Activated gamma-delta T cell treated with anti-CD3 and anti-CD28 coated beads, Interleukin-2, amount 50 U/mL, for 16 hours (primary cell): ENCODE measurements around the gene ARHGAP29.
"Not testable (repeated sequence)": the region's sequence is repeated elsewhere in the genome, so short reads cannot be mapped to it uniquely, and the experiment has no call there.

Experiments
- DNase-seq: peaks from one replicate; pipeline ENCODE4 v3.0.0-alpha.2; 2020; ENCODE audit warnings: low read depth

Gene ARHGAP29

DNA sequence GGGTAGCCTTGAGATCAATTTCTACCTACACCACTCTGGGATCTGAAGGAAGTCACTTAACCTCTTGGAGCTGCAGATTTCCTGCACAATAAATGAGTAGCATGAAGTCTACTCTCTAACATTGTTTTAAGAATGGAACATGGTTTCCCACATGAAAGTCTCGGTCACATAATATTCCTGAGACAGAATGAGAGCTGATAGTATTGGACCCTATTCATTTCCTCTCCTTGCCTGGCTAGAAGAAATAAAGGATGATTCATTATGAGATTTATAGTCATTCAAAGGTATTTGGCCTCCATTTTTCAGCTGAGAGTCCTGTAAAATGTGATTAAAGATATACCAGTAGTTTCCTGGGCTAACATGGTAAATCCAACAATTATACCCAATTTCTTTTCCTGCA, 56.7 kb downstream of the ARHGAP29 start:
- DNase-seq: no peak

DNA sequence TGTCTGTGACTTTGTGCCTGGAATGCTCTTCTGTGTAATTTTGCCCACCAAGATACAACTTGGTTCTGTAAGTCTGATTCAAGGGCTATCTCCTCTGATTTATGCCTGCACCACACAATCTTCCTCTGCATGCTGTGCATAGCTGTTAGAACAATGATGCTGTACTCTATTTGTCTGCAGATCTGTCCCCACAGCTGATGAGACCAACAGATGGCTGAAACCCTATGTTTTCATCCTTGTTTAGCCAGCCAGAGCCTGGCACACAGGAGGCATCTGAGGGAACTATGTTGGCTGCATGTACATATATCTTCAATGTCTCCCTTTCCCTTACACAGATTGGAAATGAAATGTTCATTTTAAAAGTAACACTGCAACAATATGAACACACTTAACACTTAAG, 58.5 kb downstream of the ARHGAP29 start:
- DNase-seq: no peak

DNA sequence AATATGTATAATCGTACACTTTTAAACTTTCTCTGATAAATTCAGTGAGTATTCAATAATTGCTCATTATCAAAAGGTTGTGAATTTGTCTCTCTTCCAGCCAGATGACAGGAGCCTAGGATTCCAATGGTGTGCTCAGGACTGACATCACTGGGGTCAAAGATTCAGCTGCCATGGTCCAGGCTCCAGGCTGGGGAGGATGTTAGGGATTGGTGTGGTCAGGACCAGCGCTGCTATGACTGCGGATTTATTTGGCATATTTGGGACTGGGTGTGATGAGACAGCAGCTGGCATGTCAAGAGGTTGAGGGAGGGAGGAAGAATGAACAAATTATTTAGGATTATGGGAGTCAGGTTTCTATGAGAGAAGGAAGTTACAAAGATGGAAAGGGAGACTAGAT, 68.3 kb downstream of the ARHGAP29 start:
- no peak for DNase-seq

DNA sequence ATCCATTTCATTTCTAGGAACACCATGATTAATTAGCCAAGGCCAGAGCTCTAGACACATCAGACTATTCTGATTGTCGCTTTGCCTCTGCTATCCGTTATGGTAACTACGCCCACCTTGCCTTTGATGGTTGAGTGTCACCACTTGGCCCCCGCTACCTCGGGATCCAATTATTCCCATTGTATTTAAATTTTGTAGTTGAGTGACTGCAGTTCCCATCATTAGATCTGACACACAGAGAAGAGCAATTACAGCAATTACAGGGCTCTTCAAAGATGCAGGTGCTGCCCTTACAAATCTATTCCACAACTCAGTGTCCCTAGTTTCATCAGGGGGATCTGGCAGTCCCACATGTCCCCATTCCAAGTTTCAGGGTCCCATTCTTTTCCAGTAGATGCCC, 71.5 kb downstream of the ARHGAP29 start:
- DNase-seq: no peak

DNA sequence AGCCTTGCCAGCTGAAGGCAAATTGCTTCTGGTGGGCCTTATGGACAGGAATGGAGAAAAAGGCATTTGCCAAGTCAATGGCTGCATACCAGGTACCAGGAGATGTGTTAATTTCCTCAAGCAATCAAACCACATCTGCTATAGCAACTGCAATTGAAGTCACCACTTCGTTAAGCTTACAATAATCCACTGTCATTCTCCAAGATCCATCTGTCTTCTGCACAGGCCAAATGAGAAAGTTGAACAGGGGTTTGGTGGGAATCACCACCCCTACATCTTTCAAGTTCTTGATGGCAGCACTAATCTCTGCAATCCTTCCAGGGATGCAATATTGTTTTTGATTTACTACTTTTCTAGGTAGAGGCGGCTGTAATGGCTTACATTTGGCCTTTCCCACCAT, 72.5 kb downstream of the ARHGAP29 start:
- not testable (repeated sequence) for DNase-seq

DNA sequence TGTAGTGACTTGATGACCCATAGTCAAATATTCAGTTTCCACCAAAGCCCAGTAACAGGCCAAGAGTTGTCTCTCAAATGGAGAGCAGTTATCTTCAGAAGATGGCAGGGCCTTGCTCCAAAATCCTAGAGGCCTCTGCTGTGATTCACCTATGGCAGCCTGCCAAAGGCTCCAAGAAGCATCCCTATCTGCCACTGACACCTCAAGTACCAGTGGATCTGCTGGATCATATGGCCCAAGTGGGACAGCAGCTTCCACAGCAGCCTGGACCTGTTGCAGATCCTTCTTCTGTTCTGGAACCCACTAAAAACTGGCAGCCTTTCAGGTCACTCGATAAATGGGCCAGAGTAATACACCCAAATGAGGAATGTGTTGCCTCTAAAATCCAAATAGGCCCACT, 73.3 kb downstream of the ARHGAP29 start:
- DNase-seq: not testable (repeated sequence)

DNA sequence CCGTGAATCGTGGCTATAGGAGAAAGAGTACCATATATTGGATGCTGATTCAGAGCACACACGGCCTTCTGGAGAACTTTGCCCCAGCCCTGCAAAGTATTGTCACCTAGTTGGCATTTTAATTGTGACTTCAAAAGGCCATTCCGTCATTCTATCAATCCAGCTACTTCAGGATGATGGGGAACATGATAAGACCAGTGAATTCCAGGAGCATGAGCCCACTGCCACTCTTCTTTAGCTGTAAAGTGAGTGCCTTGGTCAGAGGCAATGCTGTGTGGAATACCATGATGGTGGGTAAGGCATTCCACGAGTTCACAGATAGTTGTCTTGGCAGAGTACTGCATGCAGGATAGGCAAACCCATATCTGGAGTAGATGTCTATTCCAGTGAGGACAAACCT, 74.1 kb downstream of the ARHGAP29 start:
- DNase-seq: not testable (repeated sequence)

DNA sequence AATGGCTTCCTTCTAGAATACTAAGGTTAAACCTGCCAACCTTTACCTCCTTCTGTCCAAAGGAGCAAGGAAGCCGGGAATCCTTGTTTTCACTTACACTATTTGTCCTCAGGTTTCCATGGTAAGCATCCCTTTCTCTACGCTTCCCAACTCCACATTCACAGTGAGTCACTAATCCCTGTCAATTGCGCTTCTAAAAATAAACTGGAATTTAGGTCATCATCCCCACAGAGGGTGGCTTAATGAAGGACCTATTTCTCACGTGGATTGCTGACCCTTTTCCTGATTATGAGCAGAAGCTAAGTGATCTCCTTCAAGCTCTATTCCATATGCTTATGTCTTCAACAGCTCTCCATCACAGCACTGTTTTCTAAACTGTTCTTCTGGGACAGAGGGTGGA, 76.6 kb downstream of the ARHGAP29 start:
- no peak for DNase-seq

DNA sequence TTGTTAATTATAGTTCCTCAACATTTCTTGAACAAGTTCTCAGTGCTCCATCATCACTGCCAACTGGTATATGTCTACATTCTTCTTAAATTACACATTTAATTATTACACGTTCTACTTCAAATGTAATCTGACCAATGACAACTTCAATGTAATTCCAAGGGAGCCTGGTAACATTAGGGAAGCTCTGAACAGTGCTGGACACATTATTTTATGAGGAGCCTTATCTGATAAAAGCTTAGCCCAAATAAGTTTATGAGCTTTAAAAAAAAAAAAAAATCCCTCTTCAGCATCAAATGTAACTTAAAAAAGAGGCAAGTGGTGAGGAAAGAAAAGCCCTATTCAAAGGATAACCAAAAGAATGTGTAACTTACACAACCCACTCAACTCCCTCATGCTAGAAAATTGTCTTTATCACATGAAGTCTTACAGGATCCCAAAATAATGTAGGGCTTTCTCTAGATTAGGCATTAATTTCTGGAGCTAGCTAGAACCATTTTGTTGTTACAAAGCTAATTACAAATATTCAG, 81.2 kb downstream of the ARHGAP29 start:
- no peak for DNase-seq

DNA sequence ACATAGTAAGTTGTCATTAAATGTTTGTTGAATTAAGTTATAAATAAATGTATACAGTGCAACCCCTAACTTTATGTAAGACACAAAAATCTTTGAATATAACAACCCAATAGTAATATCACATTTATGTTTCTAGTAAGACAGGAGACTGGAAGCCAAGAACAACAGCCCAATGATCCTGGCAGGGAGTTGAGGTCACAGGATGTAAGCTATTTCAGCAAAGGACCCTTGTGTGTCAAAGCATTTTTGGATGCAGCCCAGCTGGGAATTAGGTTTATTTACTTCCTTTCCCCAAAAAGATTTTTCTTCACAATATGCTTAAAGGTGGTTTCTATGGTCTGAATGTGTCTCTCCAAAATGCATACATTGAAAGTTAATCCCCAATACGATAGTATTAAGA, 82.4 kb downstream of the ARHGAP29 start:
- DNase-seq: no peak

DNA sequence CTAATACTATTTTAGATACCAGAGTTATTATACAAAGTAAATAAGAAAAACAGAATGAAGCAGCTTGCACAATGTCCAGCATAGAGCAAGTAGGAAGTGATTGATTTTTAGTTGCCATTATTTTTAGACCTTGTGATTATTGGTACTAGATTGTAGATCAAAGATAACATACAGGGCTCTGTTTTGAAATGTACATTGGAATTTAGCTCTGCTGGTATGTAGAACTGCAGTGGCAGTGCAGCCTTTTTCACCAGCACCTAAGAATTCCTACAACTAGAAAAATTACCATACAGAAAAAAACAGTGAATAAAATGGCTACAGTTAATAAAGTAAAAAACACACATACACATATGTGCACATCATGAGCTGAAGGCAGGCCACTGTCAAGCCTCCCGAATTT, 84.3 kb downstream of the ARHGAP29 start:
- DNase-seq: no peak

DNA sequence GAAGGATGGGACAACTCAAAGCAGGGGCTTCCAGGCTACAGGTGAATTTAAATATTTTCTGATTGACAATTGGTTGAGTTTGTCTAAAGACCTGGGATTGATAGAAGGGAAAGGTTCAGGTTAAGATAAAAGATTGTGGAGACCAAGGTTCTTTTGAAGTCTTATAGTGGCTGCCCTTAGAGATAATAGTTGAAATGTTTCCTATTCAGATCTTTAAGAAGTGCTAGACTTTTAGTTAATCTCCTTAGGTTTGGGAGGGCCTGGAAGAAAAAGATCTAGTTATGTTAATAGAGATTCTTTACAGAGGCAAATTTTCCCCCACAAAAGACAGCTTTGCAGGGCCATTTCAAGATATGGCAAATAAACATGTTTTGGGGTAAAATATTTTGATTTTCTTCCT, 88.2 kb downstream of the ARHGAP29 start:
- DNase-seq: not testable (repeated sequence)

DNA sequence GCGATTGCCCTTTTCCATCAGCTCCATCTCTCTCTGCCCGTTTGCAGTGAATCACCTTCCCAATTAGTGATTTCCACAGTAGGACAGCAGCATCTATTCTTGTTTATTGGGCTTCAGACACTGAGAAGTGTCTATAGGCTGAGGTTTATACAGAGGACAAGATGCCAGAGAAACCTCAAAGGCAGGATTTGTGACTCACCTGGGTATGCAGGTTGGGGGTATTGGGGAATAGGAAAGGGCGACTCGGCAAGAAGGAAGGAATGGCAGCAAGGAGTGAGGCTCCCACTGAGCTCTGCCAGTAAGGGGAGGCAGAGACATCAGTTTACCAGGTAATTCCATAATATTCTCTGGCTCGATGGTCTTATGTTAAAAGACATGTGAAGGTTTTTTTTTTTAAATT, 91.1 kb downstream of the ARHGAP29 start:
- DNase-seq: no peak

DNA sequence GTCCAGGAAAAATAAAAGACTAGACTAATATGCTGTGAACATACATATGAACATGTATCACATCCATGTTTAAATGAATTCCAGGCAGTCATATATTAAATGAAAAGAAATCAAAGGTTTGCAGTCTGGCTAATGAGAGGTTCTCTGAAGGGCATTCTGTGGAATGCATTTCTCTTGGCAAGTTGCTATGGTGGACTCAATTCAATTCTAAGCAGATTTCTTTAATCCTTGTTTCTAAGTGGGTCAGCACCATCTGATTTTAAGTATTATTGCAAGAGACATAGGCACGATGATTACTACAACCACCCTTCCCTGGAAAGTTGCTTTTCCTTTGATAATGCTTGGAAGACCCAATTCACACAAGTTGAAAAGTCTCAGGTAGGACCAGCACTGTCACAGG, 92.5 kb downstream of the ARHGAP29 start:
- no peak for DNase-seq

DNA sequence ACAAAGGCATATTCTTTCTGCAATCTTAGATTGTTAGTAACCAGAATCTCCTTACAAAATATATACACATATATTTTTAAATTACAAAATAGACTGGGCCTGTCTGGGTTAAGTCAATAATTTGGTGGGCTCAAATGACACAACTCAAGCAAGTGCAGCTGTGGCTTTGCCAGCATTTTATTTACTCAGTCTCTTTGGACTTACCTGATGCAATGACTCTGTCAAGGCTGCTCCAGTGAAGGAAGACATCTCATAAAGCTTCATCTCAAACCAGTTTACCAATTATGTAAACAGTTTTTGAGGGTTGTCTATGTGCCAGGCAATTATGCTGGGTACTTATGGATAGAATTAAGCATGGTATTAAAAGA, 93.6 kb downstream of the ARHGAP29 start:
- no peak for DNase-seq

DNA sequence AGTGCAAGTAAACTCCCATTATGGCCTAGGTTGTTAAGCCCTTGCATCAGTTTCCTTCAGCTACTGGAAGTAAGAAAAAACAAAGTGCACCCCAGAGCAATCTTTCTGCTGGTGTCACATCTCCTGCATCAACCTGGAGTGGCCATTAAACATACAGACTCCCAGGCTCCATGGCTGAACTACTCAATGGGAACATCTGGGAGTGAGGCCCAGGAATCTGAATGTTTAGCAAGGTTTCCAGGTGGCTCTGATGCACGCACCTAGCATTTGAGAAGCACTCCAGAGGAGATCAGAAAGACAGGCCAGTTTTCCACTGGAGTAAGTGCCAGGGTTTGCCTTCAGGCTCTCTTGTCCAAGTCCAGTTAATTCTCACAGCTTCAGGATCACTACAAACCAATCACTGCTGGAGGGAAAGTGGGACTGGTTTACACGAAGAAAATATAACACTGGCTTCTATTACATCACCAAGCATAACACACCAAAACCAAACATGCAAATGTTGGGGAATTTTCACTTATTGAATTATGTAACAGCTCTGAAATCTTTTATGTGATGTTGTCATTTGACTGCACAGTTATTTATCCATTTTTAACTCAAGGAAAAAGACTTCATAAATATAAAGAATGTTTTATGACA, 94.1 kb downstream of the ARHGAP29 start:
- no peak for DNase-seq

DNA sequence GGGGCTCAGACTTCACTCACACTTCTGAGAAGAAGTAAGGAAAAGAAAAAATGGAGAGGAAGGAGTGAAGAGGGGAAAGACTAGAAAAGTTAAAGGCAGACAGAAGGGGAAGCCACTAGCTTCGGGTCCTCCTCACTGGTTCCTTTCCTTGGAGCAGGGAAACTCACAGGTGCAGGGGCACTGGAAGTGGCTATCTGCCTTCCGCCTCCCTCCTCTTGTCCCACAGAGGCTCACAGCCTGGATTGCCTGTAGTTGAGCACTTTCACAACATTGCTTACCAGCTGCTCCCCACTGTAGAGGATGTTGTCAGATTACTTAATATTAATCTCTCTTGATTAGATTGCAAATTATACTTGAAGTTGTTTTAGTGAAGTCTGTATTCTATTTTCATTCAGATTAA, 94.8 kb downstream of the ARHGAP29 start:
- no peak for DNase-seq

DNA sequence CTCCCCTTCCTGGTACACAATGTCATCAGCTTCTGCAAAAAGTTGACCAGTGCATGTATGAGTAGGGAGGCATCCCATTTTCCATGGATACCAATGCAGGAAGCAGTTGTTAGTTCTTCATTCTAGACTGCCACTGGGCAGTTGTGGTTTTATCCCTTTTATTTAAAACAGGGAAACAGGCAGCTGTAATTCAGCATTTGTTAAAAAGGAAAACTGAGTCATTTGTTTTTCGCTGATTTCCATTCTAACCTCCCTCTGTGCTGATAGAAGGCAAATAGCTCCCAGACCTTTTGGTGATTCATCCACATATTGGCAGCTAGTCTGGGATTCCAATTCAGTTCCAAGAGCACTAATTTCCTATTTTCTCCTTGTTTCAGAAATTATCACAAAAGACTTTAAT, 95.4 kb downstream of the ARHGAP29 start:
- no peak for DNase-seq

DNA sequence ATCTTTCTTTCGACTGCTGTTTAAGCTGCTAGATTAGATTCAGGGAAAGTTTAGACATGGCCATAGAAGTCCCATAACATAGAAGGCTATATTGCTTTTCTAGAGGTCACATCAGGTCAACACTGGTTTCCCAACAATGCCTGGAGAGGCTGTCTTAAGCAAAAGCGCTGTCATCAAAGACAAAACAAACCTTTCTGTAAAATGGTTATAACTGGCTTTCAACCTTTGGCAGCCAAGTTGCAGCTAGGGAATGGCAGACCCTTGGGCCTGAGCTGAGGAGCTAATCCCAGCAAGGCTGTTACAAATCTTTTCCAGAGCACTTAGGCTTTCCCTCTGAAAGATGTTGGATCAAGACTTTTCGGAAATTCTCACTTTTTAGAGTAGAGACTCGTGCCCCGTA, 105.3 kb downstream of the ARHGAP29 start:
- no peak for DNase-seq

DNA sequence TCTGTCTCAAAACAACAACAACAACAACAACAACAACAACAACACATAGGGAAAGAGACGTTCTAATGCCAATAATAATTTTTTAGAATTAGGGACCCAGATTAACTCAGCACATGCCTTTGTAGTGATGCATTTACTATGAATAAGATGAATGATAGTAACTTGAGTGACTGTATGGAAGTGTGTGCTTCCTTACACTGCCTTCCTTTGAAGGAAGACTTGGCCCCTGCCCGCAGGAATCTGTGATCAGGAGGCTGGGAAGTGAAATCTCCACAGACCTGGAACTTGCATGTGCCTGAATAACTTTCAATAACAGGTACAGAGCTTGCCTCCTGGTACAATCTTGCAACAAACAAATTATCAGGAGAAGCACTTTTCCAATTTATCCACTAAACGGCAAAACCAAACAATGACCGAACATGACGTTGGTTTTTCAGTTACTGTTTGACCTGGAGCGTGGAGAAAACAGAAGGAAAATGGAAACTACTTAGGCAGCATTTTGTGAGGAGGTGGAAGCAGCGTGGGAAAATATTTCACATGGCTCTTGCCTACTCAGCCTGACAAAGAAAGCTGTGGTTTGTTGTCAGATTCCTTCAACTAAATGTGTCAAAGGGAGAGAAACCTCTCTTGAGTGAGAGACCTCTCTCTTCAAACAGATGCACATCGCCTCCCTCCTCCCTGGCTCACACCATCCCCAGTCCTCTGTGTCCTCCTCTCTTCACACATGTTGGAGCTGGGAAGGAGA, 106.4 kb downstream of the ARHGAP29 start:
- no peak for DNase-seq

DNA sequence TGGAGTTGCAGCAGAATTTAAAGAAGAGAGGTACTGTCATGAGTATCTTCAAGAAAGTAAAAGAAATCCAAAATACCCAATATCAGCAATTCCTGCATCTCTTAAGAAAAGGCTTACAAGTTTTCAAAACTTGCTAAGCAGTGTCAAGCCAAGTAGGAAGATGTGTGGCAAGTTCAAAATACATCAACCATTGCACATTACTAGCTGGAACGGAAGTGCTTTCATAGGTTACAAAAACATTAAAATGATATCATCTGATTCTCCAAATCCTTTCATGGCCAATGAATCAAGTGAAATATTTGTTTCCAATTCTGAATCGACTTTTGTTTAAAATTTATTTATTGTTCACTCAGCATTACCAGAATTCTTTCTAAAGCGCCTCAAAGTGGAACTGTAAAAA, 110.7 kb downstream of the ARHGAP29 start:
- no peak for DNase-seq

DNA sequence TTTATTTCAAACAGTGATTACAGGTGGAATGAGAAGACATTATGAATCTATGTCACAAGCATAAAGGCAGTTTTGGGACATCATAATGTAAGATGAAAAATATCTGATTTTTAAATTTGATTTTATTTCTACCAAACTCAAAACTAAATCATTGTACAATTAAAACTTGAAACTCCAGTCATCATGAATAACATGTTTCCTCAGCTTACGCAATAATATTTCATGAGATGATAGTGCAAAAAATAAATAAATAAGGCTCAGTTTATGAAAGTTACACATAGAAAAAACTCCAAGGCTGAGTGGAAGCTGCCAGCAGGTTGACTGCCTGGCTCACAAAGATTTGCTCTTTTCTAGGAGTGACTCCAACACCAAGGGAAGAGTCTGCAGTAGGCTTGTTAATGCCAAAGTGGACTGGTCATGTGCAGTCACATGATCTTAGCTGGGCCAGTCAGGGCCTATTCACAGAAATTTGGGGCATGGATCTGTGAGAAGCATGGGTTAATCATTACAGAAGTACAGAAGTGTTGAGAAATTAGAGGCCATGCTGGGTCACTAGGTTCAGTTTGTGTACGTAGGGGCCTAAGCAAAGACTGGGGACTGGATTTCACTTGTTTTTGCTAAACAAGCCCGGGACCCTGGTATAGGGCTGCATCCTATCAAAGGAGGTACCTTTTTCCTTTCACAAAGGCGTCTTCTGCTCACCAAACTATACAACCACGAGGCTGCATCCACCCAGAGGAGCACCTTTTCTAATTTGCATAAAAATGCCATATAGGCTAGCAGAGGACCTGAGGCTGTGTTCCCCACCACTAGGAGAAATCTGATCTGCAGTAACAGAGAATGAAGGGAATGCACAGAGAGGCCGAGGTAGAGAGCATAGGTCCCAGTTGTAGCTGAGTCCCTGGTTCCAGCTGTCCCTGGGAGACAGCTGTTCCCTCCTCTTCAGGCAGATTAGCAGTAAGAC, 111.6 kb downstream of the ARHGAP29 start:
- DNase-seq: no peak

DNA sequence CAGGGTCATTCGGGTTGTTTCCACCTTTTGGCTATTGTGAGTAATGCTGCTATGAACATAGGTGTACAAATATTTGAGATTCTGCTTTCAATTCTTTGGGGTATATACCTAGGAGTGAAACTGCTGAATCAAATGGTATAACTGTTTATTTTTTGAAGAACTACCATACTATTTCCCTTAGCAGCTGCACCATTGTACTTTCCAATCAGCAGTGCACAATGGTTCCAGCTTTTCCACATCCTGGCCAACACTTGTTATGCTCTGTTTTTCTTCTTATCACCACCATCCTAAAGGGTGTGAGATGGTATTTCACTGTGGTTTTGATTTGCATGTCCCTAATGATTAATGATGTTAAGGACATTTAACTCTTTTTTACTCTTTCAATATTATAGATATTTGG, 112.8 kb downstream of the ARHGAP29 start:
- no peak for DNase-seq
